HG03095 (cell line): ENCODE results near the gene ABCC6.
"Not testable (repeated sequence)": the region's sequence is repeated elsewhere in the genome, so short reads cannot be mapped to it uniquely, and the experiment has no call there.

ENCODE experiments used
- ATAC-seq: cut with Tn5 transposase; IDR thresholded peaks from one replicate; pipeline ENCODE4 v1.9.1; 2021; ENCODE audit warnings: moderate library complexity; ENCODE audit not compliant: unreplicated experiment

Gene ABCC6

GRCh38 chr16:16222850-16223661, at the start of gene ABCC6:
Gene ABCC6, minus strand, starts transcription at chr16:16223494. Its CDS starts 60 bp downstream, at chr16:16223434.
- not testable (repeated sequence) for ATAC-seq

GRCh38 chr16:16272573-16273221, 49.4 kb upstream of the ABCC6 start:
- ATAC-seq = not testable (repeated sequence)

GRCh38 chr16:16271658-16272057, 48.4 kb upstream of the ABCC6 start:
- ATAC-seq = not testable (repeated sequence)

GRCh38 chr16:16268185-16268808, 45.0 kb upstream of the ABCC6 start:
- not testable (repeated sequence) for ATAC-seq

GRCh38 chr16:16267708-16268107, 44.4 kb upstream of the ABCC6 start:
- not testable (repeated sequence) for ATAC-seq

GRCh38 chr16:16265044-16265443, 41.8 kb upstream of the ABCC6 start:
- not testable (repeated sequence) for ATAC-seq

GRCh38 chr16:16263947-16264346, 40.7 kb upstream of the ABCC6 start:
- ATAC-seq = not testable (repeated sequence)

GRCh38 chr16:16262954-16263555, 39.8 kb upstream of the ABCC6 start:
- ATAC-seq = not testable (repeated sequence)

- not testable (repeated sequence) for ATAC-seq
Observed at GRCh38 chr16:16259971-16260370, 36.7 kb upstream of the ABCC6 start.

GRCh38 chr16:16258822-16259221, 35.5 kb upstream of the ABCC6 start:
- ATAC-seq = not testable (repeated sequence)

GRCh38 chr16:16257301-16257923, 34.1 kb upstream of the ABCC6 start:
- not testable (repeated sequence) for ATAC-seq

- ATAC-seq = not testable (repeated sequence)
Observed at GRCh38 chr16:16252377-16252776, 29.1 kb upstream of the ABCC6 start.

- ATAC-seq = not testable (repeated sequence)
Observed at GRCh38 chr16:16249621-16250330, 26.5 kb upstream of the ABCC6 start.

GRCh38 chr16:16247439-16247838, 24.1 kb upstream of the ABCC6 start:
- ATAC-seq = not testable (repeated sequence)

GRCh38 chr16:16246578-16247262, 23.4 kb upstream of the ABCC6 start:
- ATAC-seq = not testable (repeated sequence)

GRCh38 chr16:16243886-16244285, 20.6 kb upstream of the ABCC6 start:
- ATAC-seq = not testable (repeated sequence)

GRCh38 chr16:16240667-16241066, 17.4 kb upstream of the ABCC6 start:
- ATAC-seq = not testable (repeated sequence)

- not testable (repeated sequence) for ATAC-seq
Observed at GRCh38 chr16:16237738-16238137, 14.4 kb upstream of the ABCC6 start.

- ATAC-seq = not testable (repeated sequence)
Observed at GRCh38 chr16:16237071-16237470, 13.8 kb upstream of the ABCC6 start.
